ENCODE results near the gene NSG2.

DNA sequence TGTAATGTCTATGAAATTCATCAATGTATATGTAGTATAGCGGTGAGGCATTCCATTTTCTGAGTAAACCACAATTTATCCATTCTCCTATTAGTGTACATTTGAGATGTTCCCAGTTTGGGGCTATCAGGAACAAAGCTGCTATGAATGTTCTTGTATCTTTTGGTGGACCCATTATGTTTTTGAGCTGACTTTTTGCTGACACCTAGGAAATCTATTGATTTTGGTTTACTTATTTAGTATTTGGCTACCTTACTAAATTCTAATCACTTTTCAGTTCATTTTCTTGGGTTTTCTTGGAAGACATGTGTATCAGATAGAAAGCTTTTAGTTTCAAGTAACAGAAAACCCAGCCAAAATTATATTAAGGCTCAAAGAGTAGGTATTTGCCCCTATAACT lies 13.7 kb downstream of the NSG2 start:
- TF ChIP-seq, protein P1, sequence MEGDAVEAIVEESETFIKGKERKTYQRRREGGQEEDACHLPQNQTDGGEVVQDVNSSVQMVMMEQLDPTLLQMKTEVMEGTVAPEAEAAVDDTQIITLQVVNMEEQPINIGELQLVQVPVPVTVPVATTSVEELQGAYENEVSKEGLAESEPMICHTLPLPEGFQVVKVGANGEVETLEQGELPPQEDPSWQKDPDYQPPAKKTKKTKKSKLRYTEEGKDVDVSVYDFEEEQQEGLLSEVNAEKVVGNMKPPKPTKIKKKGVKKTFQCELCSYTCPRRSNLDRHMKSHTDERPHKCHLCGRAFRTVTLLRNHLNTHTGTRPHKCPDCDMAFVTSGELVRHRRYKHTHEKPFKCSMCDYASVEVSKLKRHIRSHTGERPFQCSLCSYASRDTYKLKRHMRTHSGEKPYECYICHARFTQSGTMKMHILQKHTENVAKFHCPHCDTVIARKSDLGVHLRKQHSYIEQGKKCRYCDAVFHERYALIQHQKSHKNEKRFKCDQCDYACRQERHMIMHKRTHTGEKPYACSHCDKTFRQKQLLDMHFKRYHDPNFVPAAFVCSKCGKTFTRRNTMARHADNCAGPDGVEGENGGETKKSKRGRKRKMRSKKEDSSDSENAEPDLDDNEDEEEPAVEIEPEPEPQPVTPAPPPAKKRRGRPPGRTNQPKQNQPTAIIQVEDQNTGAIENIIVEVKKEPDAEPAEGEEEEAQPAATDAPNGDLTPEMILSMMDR (IDR thresholded peaks at IDR 0.05) = no peak
- TF ChIP-seq POLR2AphosphoS5 (IDR thresholded peaks at IDR 0.05; ENCODE audit: insufficient read depth in 1 of 2, low read depth in 1 of 2) (no peak), POLR2A (IDR thresholded peaks at IDR 0.05) (no peak)
